Activated CD4-positive, alpha-beta T cell treated with anti-CD3 and anti-CD28 coated beads, Interleukin-2, amount 50 U/mL, for 48 hours (primary cell): ENCODE results near the gene DYRK1A.
A peak's percentile ranks its signal among the peaks of the same experiment; 100 is the strongest.

Experiments
- DNase-seq, 2 experiments: peaks; one replicate each; pipeline ENCODE4 v3.0.0-alpha.2; 2020

Gene DYRK1A

DNA sequence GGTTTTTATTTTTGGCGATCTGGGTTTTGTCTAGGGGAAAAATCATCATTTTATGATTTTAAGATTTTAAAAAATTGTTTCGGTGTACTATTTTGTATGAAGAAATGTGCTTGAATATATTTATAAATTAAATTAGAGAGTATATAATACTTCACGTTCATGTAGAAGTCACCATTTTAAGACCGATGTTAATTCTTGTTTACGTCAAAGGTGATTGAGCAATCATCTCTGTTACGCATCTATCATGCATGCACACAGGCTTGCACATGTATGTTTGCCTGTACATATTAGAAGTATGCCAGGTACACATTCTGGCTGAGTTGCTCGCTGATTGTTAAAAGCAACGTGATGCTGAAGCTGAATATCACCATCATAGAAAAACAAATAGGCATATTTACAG is 54.7 kb downstream of the DYRK1A start:
- no peak for DNase-seq

DNA sequence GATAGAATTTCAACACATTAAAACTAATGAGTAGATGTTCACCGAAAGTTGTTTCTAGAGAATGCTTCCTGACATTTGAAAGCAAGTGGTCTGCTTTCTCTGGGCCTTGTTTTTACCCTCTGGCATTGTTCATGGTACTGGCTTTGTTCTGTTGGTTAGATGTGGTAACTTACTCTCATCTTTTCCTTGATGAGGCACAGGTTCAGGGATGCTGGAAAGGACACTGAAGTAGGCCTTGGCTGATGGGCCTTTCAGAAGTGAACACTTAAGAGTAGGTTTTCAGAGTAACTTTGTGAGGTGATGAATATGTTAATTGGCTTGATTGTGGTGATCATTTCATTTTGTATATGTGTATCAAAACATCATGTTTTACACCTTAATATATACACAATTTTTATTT is 55.8 kb downstream of the DYRK1A start:
- DNase-seq: no peak

DNA sequence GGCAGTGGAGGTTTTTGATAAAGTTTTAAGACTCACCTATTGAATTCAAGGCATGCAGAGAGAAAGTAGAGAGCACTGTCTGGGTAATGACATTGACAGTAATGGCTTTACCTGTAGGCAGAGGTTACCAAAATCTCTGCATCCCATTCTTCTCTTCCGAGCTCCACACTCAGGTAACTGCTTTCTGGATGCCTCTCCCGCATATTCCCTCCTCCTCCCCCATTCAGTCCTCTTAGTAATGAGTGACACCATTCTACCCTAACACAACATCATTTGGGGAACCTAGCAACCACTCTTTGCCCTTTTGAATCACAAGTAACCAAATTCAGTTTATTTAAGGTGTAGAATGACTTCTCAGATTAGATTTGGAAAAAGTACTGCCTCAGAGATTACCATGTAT is 56.5 kb downstream of the DYRK1A start:
- DNase-seq: no peak

DNA sequence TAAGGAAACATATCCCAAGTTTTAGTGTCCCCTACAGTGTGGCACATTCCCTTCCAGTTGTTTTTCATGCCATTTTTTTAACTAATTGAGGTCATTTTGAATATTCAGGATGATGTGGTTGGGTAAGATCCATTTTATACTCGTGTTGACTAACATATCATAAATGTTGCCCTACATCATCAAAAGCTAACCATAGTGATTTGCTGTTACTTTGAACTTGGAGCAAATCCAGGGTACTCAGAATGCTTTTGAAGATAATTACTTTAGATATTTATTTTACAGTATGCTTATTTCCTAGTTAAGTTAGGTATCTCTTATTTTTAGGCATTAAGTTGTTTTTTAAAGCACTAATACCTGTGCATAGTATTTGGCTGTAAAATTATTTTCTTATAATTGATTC is 57.8 kb downstream of the DYRK1A start:
- DNase-seq: no peak

DNA sequence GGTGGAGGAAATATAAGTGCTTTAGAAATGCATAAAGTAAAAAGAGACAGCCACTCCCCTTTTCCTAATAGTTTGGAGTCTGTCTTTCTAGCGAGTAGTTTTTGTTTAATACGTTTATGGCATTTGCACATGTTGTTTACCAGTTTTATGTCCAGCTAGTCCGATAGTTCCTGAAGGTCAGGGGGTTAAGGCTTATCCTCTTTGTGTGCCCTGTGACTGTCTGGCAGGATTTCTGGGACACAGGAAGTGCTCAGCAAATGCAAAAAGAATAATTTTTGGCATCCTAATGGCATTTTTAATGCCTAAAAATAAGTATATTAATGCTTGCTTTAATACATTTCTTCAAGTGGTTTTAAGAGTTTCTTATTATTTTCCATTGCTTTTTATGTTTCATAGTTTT is 58.4 kb downstream of the DYRK1A start:
- no peak for DNase-seq

DNA sequence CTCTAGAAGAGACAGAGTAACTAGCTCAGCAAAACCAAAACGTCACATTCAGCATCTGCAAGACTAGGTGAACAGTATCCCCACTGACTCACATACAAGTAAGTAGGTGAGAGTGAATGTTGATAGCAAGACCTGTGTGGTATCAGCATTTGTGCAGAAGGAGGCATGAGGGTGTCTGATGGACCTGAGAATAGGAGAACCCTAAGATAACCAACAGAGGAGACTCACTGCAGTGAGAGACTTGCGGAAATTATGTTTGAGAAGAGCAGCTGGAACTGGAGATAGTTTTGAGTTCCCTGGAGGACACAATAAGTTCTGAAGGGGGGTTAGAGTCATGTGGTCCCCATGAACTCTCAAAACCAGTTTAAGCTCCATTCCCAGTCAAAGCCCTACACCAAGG is 59.1 kb downstream of the DYRK1A start:
- no peak for DNase-seq

DNA sequence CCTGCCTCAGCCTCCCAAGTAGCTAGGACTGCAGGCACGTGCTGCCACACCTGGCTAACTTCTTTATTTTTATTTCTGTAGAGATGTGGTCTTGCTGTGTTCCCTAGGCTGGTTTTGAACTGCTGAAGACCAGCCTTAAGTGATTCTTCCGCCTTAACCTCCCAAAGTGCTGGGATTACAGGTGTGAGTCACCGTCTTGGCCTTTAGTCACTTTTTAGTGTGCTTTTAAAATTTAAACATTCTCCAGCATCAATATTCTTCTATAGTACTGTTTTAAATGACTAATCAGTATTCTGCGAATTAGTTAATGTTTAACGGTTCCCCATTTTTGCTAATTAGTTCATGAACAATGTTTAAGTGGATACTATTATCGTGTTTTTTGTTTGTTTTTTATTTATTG is 60.6 kb downstream of the DYRK1A start:
- no peak for DNase-seq

DNA sequence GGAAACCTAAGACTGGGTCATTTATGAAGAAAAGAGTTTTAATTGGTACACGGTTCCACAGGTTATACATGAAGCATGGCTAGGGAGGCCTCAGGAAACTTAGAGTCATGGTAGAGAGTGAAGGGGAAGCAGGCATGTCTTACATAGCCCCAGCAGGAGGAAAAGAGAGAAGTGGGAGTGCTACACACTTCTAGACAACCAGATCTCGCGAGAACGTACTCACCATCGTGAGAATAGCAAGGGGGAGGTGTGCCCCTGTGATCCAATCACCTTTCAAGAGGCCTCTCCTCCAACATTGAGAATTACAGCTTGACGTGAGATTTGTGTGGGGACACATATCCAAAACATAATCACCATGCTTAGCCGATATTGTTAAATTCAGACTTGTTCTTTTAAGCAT is 62.8 kb downstream of the DYRK1A start:
- no peak for DNase-seq

DNA sequence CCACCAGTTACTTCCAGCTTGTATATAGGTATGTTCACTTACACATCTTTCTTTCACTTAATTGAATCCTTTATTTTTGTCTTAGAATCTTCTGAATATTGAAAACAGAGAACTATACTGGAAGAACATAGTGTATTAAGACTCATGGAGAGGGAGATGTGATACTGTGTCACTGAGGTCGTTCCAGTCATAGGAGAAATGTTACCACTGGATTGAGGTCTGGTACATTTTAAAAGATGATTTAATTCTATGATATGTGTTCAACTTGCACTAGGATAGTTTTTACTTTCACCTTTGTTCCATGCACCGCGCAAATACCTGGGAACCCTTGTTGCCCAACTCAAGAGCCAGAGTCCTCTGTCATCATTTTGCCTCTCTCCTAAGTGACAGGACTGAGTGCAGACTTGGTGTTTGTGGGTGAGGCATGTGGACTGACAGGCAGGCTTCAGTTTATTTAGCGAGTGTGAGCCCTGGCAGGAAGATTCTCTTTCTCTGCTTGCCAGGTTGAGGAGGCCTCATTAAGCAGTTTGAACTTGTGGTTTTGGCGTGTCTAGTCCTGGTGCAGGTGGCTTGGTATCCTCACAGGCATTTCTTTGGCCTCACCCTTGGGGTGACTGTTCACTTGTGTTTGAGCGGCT is 63.7 kb downstream of the DYRK1A start:
- no peak for DNase-seq

DNA sequence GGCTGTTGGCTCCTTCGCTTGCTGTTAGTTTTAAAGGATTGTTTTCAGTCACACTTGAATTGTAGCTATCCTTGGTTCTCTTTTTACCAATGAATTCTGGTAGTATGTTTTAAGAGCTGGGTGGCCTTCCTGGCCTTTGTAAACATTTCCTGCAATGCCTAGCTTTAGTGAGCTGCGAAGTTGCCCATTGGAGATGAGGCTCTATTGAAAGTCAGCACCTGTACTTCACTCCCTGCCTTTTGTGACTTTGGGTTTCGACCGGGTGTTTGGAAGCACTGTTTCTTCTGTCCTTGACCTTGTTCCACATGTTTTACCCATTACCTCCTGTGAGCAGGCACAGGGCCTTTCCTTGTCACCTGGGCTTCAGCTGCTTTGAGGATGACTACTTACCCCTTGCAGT is 64.7 kb downstream of the DYRK1A start:
- no peak for DNase-seq

DNA sequence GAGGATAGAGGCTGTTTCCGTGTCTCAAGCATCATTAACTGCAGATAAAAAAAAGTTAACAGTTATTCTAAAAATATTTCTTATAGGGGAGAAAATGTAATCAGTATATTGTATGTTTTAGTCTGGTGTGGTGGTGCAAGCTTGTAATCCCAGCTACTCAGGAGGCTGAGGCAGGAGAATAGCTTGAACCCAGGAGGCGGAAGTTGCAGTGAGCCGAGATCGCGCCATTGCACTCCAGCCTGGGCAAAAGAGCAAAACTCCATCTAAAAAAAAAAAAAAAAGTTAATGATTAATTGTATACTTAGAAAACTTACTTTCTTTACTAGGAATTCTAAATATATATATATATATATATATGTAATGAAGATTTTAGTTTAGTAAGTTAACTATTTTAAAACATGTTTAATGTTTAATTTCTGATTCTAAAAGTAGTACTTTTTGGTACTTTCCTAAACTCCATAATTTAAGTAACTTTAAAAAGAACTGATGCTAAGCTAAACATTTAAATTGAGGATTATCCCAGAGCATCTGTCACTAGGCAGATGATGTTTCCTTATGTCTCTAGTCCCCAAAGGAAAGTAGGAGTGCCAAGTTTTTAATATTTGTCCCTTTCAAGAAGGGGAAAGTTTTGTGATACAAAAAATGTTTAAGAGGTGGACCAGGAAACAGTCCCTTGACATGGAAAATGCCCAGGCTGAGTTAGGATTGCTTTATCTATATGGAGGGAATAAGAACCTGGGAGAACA is 66.3 kb downstream of the DYRK1A start:
- no peak for DNase-seq

DNA sequence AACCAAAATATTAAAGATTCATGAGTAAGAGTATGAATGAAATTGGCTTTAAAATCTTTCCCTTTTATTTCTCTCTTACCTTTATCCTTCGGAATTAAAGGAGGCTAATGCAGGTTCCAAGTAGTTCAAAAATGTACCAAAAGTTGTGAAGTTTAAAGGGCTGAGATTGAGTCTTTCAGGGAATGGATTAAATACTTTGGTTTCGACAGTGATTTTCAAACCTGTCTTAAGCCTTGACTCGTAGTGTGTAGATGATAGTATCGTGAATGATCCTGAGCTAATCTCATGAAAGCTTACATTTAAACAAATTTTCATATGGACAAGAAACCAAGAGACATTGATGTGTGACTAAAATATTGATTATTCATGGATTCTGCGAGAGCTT is 66.9 kb downstream of the DYRK1A start:
- DNase-seq: no peak

DNA sequence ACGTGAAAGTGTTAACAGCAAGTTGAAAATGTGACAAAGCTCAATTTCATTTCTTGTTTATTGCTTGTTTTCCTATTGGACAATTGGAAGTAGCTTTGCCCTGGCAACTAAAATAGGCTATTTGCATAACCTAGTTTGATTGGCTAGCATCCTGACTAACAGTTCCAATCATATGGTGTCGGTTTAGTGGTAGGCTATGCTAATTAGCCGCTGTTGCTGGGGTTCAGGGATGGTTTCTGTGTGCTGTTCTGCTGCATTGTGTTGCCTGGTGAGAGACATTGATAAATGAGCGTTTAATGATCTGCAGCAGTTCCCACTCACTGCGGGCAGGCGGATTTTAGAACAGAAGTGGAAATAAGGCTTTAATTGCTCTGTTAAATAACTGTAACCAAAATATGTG is 68.5 kb downstream of the DYRK1A start:
- DNase-seq: peak in 1 of 2 experiments; percentile 21

DNA sequence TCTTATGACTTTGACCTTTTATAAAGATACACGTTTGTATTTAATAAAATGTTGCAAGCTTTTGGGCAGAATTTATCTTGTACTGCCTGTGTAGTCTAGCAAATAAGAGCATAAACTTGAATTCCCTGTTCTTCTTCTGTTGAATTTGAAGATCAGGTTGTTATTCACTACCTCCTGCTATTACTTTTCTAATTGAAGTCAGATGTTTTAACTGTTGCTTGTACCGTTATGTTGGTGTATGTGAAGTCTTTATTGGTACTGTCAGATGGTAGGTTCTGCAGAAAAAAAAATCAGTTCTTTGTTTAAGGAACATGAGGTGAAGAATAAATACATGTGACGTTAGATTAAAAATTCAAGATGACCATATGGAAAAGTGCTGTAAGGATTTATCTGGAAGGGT is 69.1 kb downstream of the DYRK1A start:
- DNase-seq: no peak

DNA sequence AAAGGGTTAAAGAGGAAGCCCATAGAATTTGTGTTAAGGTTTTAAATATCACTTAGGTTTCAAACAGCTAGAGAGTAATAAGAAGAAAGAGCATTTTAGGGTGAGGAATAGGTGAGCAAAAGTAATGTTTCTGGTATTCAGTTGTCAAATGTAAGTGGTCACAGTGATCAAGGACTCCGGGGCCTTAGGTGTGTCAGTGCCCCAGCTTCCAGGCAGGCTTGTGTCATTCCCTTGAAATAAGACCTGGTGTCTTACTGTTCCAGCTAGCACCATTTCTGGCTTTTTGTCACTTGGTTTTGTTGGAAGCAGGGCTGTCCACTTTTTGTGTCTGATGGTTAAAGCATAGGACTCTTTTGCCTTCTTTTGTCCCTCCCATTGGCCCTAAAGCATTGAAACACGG is 69.6 kb downstream of the DYRK1A start:
- DNase-seq: no peak

DNA sequence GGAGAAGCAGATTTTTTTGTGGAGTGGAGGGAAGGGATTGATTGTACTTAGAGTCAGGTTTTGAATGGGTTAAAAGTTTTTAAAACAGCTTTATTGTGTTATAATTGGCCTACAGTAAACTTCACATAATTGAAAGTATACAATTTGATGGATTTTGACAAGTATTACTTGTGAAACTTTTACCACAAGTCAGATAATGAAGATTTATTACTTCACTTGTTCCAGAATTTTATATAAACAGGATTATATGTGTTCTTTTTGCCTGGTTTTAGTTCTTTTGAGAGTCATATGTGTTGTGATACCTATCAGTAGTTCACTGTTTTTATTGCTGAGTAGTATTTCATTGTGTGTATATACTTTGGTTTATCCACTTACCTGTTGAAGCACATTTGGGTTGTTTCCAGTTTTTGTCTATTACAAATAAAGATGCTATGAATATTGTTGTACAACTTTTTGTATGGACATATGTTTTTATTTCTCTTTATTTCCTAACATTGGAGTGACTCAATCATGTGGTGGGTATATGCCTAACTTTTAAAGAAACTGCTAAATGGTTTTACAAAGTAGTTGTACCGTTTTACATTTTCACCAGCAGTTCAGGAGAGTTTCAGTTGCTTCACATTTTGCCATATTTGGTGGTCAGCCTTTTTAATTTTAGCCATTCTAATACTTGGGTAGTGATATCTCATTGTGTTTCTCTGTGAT is 71.0 kb downstream of the DYRK1A start:
- no peak for DNase-seq

DNA sequence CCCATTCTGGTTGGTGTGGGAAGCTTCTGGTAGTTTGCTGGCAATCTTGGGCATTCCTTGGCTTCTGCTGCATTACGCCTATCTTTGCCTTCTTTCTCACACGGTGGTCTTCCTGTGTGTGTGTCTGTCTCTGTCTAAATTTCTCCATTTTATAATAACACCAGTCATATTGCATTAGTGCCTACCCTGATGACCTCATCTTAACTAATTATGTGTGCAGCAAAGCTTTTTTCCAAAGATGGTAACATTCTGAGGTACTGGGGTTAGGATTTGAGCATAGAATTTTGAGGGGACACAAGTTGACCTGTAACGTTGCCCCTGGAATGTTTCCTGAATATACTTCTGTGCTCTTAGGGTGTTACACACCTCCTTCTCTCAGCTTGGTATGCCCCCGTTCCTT is 77.1 kb downstream of the DYRK1A start:
- DNase-seq: no peak

DNA sequence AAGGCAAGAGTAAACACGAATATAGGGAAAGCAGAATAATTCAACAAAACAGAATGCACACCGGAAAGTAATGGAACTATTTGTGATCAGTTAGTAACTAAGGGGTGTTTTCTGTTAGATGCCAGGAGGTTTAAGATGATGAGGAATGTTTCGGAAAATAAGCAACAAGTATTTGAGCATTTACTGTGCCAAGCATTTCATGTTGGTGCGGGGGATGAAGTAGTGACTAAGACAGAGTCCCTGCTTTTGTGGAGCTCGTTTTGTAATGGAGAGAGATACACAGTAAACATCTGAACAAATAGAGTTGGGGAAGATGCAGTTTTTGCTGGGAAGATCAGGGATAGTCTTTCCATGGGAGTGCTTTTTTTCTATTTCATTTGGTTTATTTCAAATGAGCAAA is 78.7 kb downstream of the DYRK1A start:
- no peak for DNase-seq

DNA sequence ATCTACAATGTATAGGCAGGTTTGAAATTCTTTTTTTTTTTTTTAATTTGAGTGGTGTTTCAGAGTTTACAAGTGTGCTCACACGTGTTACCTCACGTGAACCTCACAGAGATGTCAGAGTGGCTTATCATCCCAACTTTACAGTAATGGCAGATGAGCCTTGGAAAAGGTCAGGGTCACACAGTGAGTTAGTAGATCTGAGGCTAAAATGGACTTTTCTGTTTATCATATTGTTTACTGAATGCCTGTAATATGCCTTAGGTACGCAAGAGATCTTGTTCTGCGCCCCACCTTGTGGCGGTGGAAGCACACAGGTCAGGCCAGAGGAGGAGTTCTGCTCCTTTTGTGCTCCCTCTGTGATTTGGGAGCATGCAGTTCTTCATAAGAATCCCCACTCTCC is 80.0 kb downstream of the DYRK1A start:
- DNase-seq: no peak

DNA sequence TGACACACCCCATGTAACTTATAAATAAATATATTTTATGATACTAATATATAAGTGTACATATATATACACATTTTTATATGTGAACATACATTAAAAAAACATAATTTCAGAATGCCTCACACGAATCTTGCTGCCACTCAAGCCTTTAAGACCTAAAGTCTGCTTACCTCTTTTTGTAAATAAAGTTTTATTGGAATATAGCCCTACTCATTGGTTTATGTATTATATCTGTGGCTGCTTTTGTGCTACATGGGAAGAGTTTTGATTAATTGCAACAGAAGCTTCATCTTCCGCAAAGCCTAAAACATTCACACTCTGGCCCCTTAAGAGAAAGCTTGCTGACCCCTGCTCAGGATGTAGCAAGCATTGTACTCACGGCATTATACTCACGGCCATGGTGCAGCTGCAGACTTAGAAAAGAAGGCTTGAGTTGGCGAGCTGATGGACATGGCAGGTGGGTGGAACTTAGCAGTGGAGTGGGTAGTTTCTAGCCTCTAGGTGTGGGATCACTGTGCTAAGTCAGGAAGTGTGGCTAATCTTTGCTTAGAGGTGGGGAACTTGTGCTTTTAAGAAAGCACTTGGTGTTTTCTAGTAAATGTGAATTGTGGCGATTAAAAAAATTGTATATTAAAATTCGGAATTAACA is 80.8 kb downstream of the DYRK1A start:
- DNase-seq: no peak

DNA sequence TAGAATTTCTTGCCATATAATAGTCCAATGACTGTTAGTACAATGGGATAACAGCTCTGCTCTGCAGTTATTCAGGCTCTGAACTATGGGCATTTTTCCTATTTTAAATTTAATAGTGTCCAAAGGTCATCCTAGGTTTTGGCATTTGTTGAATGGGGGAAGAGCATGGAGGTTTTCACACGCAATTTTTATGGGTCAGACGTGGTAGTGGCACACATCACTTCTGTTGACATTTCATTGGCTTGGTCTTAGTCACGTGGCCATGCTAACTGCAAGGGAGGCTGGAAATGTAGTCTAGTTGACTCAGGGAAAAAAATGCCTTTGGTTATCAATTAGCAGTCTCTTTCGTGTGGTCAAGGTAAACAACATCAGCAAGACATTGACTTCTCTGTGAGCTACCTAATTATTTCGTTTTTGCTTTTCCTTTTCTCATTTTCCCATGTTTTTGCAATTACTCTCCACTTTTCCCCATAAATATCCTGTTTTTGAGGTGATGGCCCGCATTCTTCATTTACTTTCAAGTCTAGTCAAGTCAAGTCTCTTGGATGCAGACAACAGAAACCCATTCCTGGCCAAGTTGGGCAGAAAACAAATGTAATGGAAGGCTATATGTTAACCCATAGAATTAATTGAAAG is 82.8 kb downstream of the DYRK1A start:
- no peak for DNase-seq

DNA sequence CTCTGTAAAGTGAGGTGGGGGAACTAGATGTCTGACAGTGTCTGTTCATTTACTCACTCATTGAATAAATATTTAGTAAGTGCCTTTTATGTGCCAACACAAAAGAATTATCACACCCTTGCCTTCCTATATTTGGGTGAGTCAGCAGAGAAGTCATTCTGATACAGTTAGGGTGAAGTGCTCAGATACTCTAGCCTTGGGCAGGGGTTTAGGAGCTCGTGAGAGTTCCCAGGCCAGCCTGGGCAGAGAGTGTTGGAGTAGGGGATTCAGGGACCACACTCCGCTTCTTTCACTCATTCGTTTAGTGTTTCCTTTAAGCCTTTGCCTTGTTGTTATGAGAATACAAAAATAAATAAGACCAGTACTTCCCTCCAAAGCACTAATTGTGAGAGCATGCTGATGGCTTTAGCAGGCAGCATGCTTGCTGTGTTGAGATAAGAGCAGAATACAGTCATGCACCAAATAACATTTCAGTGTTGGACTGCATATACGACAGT is 83.9 kb downstream of the DYRK1A start:
- no peak for DNase-seq

DNA sequence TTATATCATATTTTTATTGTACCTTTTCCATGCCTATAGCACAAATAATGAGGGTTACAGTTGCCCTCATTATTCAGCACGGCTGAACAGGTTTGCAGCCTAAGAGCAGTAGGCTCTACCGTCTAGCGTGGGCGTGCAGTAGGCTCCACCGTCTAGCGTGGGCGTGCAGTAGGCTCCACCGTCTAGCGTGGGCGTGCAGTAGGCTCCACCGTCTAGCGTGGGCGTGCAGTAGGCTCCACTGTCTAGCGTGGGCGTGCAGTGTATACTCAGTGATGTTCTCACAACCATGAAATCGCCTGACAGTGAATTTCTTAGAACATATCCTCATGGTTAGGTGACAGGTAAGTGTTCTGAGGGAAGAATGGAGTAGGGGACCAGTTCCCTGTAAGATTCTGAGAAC is 84.9 kb downstream of the DYRK1A start:
- DNase-seq: no peak
